PFSK-1 (cell line): ENCODE data around the gene CD300E.

Experiments used
- FOXP2 ChIP-seq: optimal IDR thresholded peaks from 2 replicates; pipeline ENCODE3; 2011; ENCODE audit warnings: borderline replicate concordance, control low read depth, inconsistent platforms; ENCODE audit not compliant: insufficient read depth; ENCODE audit errors: extremely low read length, extremely low read depth
- POLR2AphosphoS5 ChIP-seq: IDR thresholded peaks from 2 replicates; pipeline ENCODE4 v1.6.1; 2012; ENCODE audit warnings: low read depth, mild to moderate bottlenecking, control low read depth, low read length, moderate library complexity
- REST ChIP-seq, 2 experiments: IDR thresholded peaks; 2 replicates each; pipeline versions ENCODE4 v1.6.1 to v1.8.0; 2011 to 2012; ENCODE audit warnings: low read depth in 2 of 2, low read length in 2 of 2, control low read depth in 1 of 2, inconsistent platforms in 1 of 2, mild to moderate bottlenecking in 1 of 2, moderate library complexity in 1 of 2; ENCODE audit not compliant: insufficient read depth in 1 of 2
- SIN3A ChIP-seq: IDR thresholded peaks from 2 replicates; pipeline ENCODE4 v1.6.1; 2012; ENCODE audit warnings: mild to moderate bottlenecking, low read length, moderate library complexity, borderline replicate concordance; ENCODE audit not compliant: insufficient read depth
- TAF1 ChIP-seq: IDR thresholded peaks from 2 replicates; pipeline ENCODE4 v1.6.1; 2012; ENCODE audit warnings: low read length, control low read depth, borderline replicate concordance; ENCODE audit not compliant: insufficient read depth

Gene CD300E

GRCh38 chr17:74582633-74583032 lies 40.9 kb downstream of the CD300E start:
- TF ChIP-seq SIN3A = no peak
- no peak for TF ChIP-seq POLR2AphosphoS5
- TF ChIP-seq TAF1 = no peak
- no peak for TF ChIP-seq FOXP2
- no peak for TF ChIP-seq REST (IDR thresholded peaks at IDR 0.05; ENCODE audit: insufficient read depth in 1 of 2, low read depth in 2 of 2, low read length in 2 of 2)

- no peak for TF ChIP-seq FOXP2
- TF ChIP-seq POLR2AphosphoS5 = no peak
- no peak for TF ChIP-seq REST (IDR thresholded peaks at IDR 0.05; ENCODE audit: insufficient read depth in 1 of 2, low read depth in 2 of 2, low read length in 2 of 2)
- no peak for TF ChIP-seq SIN3A
Measured at GRCh38 chr17:74579900-74580299, 43.6 kb downstream of the CD300E start.

GRCh38 chr17:74578979-74579378 lies 44.6 kb downstream of the CD300E start:
- no peak for TF ChIP-seq FOXP2
- TF ChIP-seq REST (IDR thresholded peaks at IDR 0.05; ENCODE audit: insufficient read depth in 1 of 2, low read depth in 2 of 2, low read length in 2 of 2) = no peak
- TF ChIP-seq TAF1 = no peak
- TF ChIP-seq SIN3A = no peak
- no peak for TF ChIP-seq POLR2AphosphoS5

- TF ChIP-seq TAF1 (no peak), FOXP2 (no peak), SIN3A (no peak), REST (IDR thresholded peaks at IDR 0.05; ENCODE audit: insufficient read depth in 1 of 2, low read depth in 2 of 2, low read length in 2 of 2) (no peak), POLR2AphosphoS5 (no peak)
Measured at GRCh38 chr17:74574489-74575142, 48.9 kb downstream of the CD300E start.

GRCh38 chr17:74573169-74573568 lies 50.4 kb downstream of the CD300E start:
- TF ChIP-seq POLR2AphosphoS5 = no peak
- no peak for TF ChIP-seq SIN3A
- no peak for TF ChIP-seq FOXP2
- TF ChIP-seq TAF1 = no peak
